Endothelial cell of umbilical vein (primary cell): Measurements from ENCODE around the gene GABRB2. TPM values are rescaled to one million over a fixed set of nuclear protein-coding genes. Genes with fewer than 3 reads are reported as not detected.

ENCODE experiments used
- BruUV-seq: library from RNA; stranded (reverse); fragments of 400-500 nt; replicated peaks from 2 replicates; lab custom pipeline; 2021; lab: Mats Ljungman, UMichigan
- CTCF ChIA-PET: fragments of 300-600, 350-600 bp; sonication (Branson Sonifier 250); formaldehyde crosslinking; loops from one replicate; lab custom pipeline; 2021; ENCODE audit warnings: antibody characterized with exemption, inconsistent platforms; lab: Charles Lee
- POLR2A ChIA-PET: fragments of 300-600, 350-600 bp; sonication (Branson Sonifier 250); formaldehyde crosslinking; loops from one replicate; lab custom pipeline; 2021; ENCODE audit warnings: antibody characterized with exemption, inconsistent platforms; lab: Charles Lee
- DNase-seq: peaks from one replicate; pipeline ENCODE4 v3.0.0-alpha.2; 2011; ENCODE audit warnings: low read depth, low spot score
- FAIRE-seq: peaks from 2 replicates; lab custom pipeline; 2011; peaks lifted over from hg19 to GRCh38; lab: Jason Lieb, UNC
- H2AFZ ChIP-seq: 2 replicates; pipeline ENCODE4 v1.6.0; 2012; ENCODE audit warnings: low read depth, low read length, control low read depth, inconsistent platforms
- H3K27ac ChIP-seq: 2 replicates; pipeline ENCODE4 v1.5.1; 2011; ENCODE audit warnings: low read depth, mild to moderate bottlenecking, control low read depth, low read length, moderate library complexity; ENCODE audit not compliant: insufficient read depth
- H3K27me3 ChIP-seq, 2 experiments: 2 replicates each; pipeline versions ENCODE4 v1.6.0 to v1.6.1; 2011; ENCODE audit warnings: low read length in 2 of 2, mixed read lengths in 1 of 2; ENCODE audit not compliant: control insufficient read depth in 2 of 2, insufficient read depth in 2 of 2
- H3K36me3 ChIP-seq, 2 experiments: 2 replicates in 1 of 2; 3 replicates in 1 of 2; pipeline ENCODE4 v1.5.1; 2011; ENCODE audit warnings: low read length in 2 of 2, mild to moderate bottlenecking in 1 of 2, moderate library complexity in 1 of 2; ENCODE audit not compliant: control insufficient read depth in 2 of 2, insufficient read depth in 2 of 2; ENCODE audit errors: extremely low read depth in 1 of 2
- H3K4me1 ChIP-seq: 3 replicates; pipeline ENCODE4 v1.5.1; 2011; ENCODE audit warnings: mild to moderate bottlenecking, low read length; ENCODE audit not compliant: control insufficient read depth, insufficient read depth; ENCODE audit errors: extremely low read depth
- H3K4me2 ChIP-seq: 2 replicates; pipeline ENCODE4 v1.6.1; 2011; ENCODE audit warnings: low read length, control low read depth, mixed read lengths; ENCODE audit not compliant: insufficient read depth
- H3K4me3 ChIP-seq, 3 experiments: fragments of 200-600 bp in 1 of 3; sonication (generic), shearing (Covaris generic) in 1 of 3; replicated peaks in 1 of 3; 2 replicates each; pipeline ENCODE4 v1.5.1; 2011 to 2016; ENCODE audit warnings: control low read depth in 3 of 3, low read length in 3 of 3, mild to moderate bottlenecking in 2 of 3, inconsistent platforms in 1 of 3, low read depth in 1 of 3, moderate library complexity in 1 of 3; ENCODE audit not compliant: insufficient read depth in 1 of 3
- H3K79me2 ChIP-seq: 2 replicates; pipeline ENCODE4 v1.6.0; 2012; ENCODE audit warnings: low read length, inconsistent platforms; ENCODE audit not compliant: control insufficient read depth, insufficient read depth
- H3K9ac ChIP-seq: replicated peaks from 2 replicates; pipeline ENCODE3; 2011; ENCODE audit warnings: low read length, control low read depth; ENCODE audit not compliant: insufficient read depth; ENCODE audit errors: extremely low read depth
- H3K9me1 ChIP-seq: replicated peaks from 3 replicates; pipeline ENCODE4 v1.6.0; 2011; ENCODE audit warnings: mild to moderate bottlenecking, low read length; ENCODE audit not compliant: control insufficient read depth, insufficient read depth; ENCODE audit errors: extremely low read depth
- H3K9me3 ChIP-seq: replicated peaks from 2 replicates; pipeline ENCODE4 v1.5.1; 2012; ENCODE audit warnings: low read length, inconsistent platforms; ENCODE audit not compliant: control insufficient read depth, insufficient read depth
- H4K20me1 ChIP-seq: replicated peaks from 2 replicates; pipeline ENCODE3; 2011; ENCODE audit warnings: mild to moderate bottlenecking, low read length; ENCODE audit not compliant: control insufficient read depth, insufficient read depth; ENCODE audit errors: extremely low read depth
- CTCF ChIP-seq, 2 donors: IDR thresholded peaks; 1 replicate in 1 of 2; 2 replicates in 1 of 2; pipeline ENCODE4 v1.5.1; 2011; ENCODE audit warnings: low read length in 2 of 2, mild to moderate bottlenecking in 2 of 2, moderate library complexity in 2 of 2, control low read depth in 1 of 2, inconsistent platforms in 1 of 2, low read depth in 1 of 2; ENCODE audit not compliant: insufficient read depth in 1 of 2; ENCODE audit errors: extremely low read depth in 1 of 2
- EZH2 ChIP-seq: IDR thresholded peaks from 2 replicates; pipeline ENCODE4 v1.6.1; 2012; ENCODE audit warnings: borderline replicate concordance, low read depth, mild to moderate bottlenecking, moderate library complexity, low read length, inconsistent platforms; ENCODE audit not compliant: severe bottlenecking
- FOS ChIP-seq: IDR thresholded peaks from 2 replicates; pipeline ENCODE4 v1.6.1; 2011; ENCODE audit warnings: mild to moderate bottlenecking, low read length, moderate library complexity, borderline replicate concordance; ENCODE audit not compliant: insufficient read depth
- GATA2 ChIP-seq: IDR thresholded peaks from 2 replicates; pipeline ENCODE4 v1.7.0; 2011; ENCODE audit warnings: low read depth, mild to moderate bottlenecking, moderate library complexity, mixed read lengths, low read length; ENCODE audit not compliant: insufficient read length, insufficient read depth
- JUN ChIP-seq: IDR thresholded peaks from 2 replicates; pipeline ENCODE4 v1.6.1; 2011; ENCODE audit warnings: borderline replicate concordance, low read depth; ENCODE audit not compliant: insufficient read length, insufficient read depth
- MAX ChIP-seq: IDR thresholded peaks from 2 replicates; pipeline ENCODE4 v1.6.1; 2011; ENCODE audit not compliant: insufficient read depth, insufficient read length
- MYC ChIP-seq: IDR thresholded peaks from one replicate; pipeline ENCODE4 v1.6.1; 2011; ENCODE audit warnings: mild to moderate bottlenecking, low read depth, low read length
- POLR2A ChIP-seq: IDR thresholded peaks from 2 replicates; pipeline ENCODE4 v1.6.1; 2012; ENCODE audit warnings: low read depth, mild to moderate bottlenecking, control low read depth, low read length
- POLR2AphosphoS5 ChIP-seq: IDR thresholded peaks from 2 replicates; pipeline ENCODE4 v1.6.1; 2012; ENCODE audit warnings: low read depth, mild to moderate bottlenecking, control low read depth, low read length, moderate library complexity; ENCODE audit not compliant: insufficient read depth
- dilution Hi-C: fragments of 300-500 bp; cut with MboI; formaldehyde crosslinking; loops from one replicate; pipeline ENCODE4 v1.15.0; 2019; ENCODE audit warnings: low sequenced_read_pairs; ENCODE audit not compliant: extremely low pct_ligation_motif_present
- intact Hi-C: fragments of 100-400 bp; cut with micrococcal nuclease; formaldehyde crosslinking; loops from one replicate; pipeline ENCODE4 v1.10.0; 2022
- polyA plus RNA-seq, 4 experiments: library from polyadenylated mRNA; depleted of rRNA in 3 of 4; stranded (reverse) in 3 of 4; unstranded in 1 of 4; fragments of >200 nt; gene quantifications; 2 replicates each; pipeline versions ENCODE4 v1.2.1 to v1.2.3, GENCODE V29; 2011 to 2012; ENCODE audit warnings: missing spikeins in 1 of 4
- total RNA-seq: library from RNA; stranded (reverse); gene quantifications from 2 replicates; pipeline ENCODE4 v1.2.3, GENCODE V29; 2021

Gene GABRB2
- total and polyA plus RNA-seq, 2 donors (not counting 3 experiments of a cell fraction or from before 2014, with no cell fraction given), result not detected

GRCh38 chr5:161258438-161258837 lies 288.1 kb downstream of the GABRB2 start:
- H3K4me3 ChIP-seq, result no peak overlapping the region
- H3K4me1 ChIP-seq, result no peaks in the 10 kb centered on the region
- TF ChIP-seq POLR2A, result no peak
- TF ChIP-seq CTCF (IDR thresholded peaks at IDR 0.05; ENCODE audit: extremely low read depth in 1 of 2, insufficient read depth in 1 of 2, low read depth in 1 of 2, low read length in 2 of 2), result no peak
- TF ChIP-seq MAX, result no peak
- no peak for TF ChIP-seq MYC
- no peak for TF ChIP-seq POLR2AphosphoS5
- no peaks in the 10 kb centered on the region for H3K79me2 ChIP-seq
- POLR2A ChIA-PET, result no interaction called here
- H3K36me3 ChIP-seq, result no peaks in the 10 kb centered on the region
- H2AFZ ChIP-seq, result no peak overlapping the region
- no peaks in the 10 kb centered on the region for H4K20me1 ChIP-seq
- DNase-seq, result no peak
- intact Hi-C loops (no loop called here), dilution Hi-C loops (no loop called here)
- no peaks in the 10 kb centered on the region for H3K27me3 ChIP-seq
- no peaks in the 10 kb centered on the region for H3K9me1 ChIP-seq
- no TSS peak for BruUV-seq
- H3K9ac ChIP-seq, result no peak overlapping the region
- no peak for FAIRE-seq
- no peak overlapping the region for H3K4me2 ChIP-seq
- peaks cover 4% of the 10 kb centered on the region for H3K9me3 ChIP-seq
- CTCF ChIA-PET, result no interaction called here
- H3K27ac ChIP-seq, result no peak overlapping the region

- FAIRE-seq (no peak), DNase-seq (no peak)
- no peak overlapping the region for H3K9ac ChIP-seq
- dilution Hi-C loops, result no loop called here
- no peaks in the 10 kb centered on the region for H3K4me1 ChIP-seq
- H3K9me3 ChIP-seq, result peaks cover 4% of the 10 kb centered on the region
- no peak for TF ChIP-seq FOS
- TF ChIP-seq POLR2AphosphoS5, result no peak
- TF ChIP-seq MAX, result no peak
- TF ChIP-seq GATA2, result no peak
- TF ChIP-seq CTCF (IDR thresholded peaks at IDR 0.05; ENCODE audit: extremely low read depth in 1 of 2, insufficient read depth in 1 of 2, low read depth in 1 of 2, low read length in 2 of 2), result no peak
- no peak for TF ChIP-seq POLR2A
- TF ChIP-seq MYC, result no peak
- TF ChIP-seq JUN, result no peak
- no peak for TF ChIP-seq EZH2
- H3K27me3 ChIP-seq, result no peaks in the 10 kb centered on the region
- H3K79me2 ChIP-seq, result no peaks in the 10 kb centered on the region
- H3K36me3 ChIP-seq, result no peaks in the 10 kb centered on the region
- POLR2A ChIA-PET, result no interaction called here
- H4K20me1 ChIP-seq, result no peaks in the 10 kb centered on the region
- no peaks in the 10 kb centered on the region for H3K9me1 ChIP-seq
- no peak overlapping the region for H3K4me2 ChIP-seq
- no peak overlapping the region for H2AFZ ChIP-seq
- H3K27ac ChIP-seq, result no peak overlapping the region
- no peak overlapping the region for H3K4me3 ChIP-seq
- no TSS peak for BruUV-seq
- intact Hi-C loops, result no loop called here
- CTCF ChIA-PET, result no interaction called here
These were observed 289.6 kb downstream of the GABRB2 start for GRCh38 chr5:161256957-161257356.
